Middle frontal gyrus (tissue), 1 donor: ENCODE measurements around the gene STEAP2.

Experiments
- DNase-seq: peaks from one replicate; pipeline ENCODE4 v3.0.0-alpha.2; 2015; ENCODE audit warnings: low spot score; ENCODE audit errors: extremely low spot score

The STEAP2 gene

GRCh38 chr7:90269163-90269562 lies 57.6 kb downstream of the STEAP2 start:
- no peak for DNase-seq

GRCh38 chr7:90270431-90271178 lies 59.1 kb downstream of the STEAP2 start:
- DNase-seq, result no peak

- DNase-seq, result no peak
Observed at GRCh38 chr7:90271753-90272152, 60.2 kb downstream of the STEAP2 start.

GRCh38 chr7:90272242-90272641 lies 60.7 kb downstream of the STEAP2 start:
- DNase-seq, result no peak

- DNase-seq, result no peak
Observed at GRCh38 chr7:90274161-90274560, 62.6 kb downstream of the STEAP2 start.

GRCh38 chr7:90276033-90276728 lies 64.6 kb downstream of the STEAP2 start:
- DNase-seq, result no peak
